BJ (cell line): ENCODE data around the gene MAN2A2. TPM values are rescaled to one million over a fixed set of nuclear protein-coding genes. Genes with fewer than 3 reads are reported as not detected.

Experiments used
- CTCF ChIA-PET: fragments of 350-600 bp; formaldehyde crosslinking; extraction: SDS; loops from one replicate; lab custom pipeline; 2021; ENCODE audit warnings: antibody characterized with exemption, inconsistent platforms; lab: Yijun Ruan, JAX
- POLR2A ChIA-PET: fragments of 300-600 bp; sonication (Branson Sonifier 250); formaldehyde crosslinking; extraction: SDS; loops from one replicate; lab custom pipeline; 2021; ENCODE audit warnings: antibody characterized with exemption; lab: Charles Lee
- DNase-seq: peaks from one replicate; pipeline ENCODE4 v3.0.0-alpha.2; 2011; ENCODE audit warnings: low read depth
- H3K27me3 ChIP-seq: 2 replicates; pipeline ENCODE4 v1.6.0; 2011; ENCODE audit warnings: low read length; ENCODE audit not compliant: control insufficient read depth, insufficient read depth
- H3K36me3 ChIP-seq: 2 replicates; pipeline ENCODE4 v1.5.1; 2011; ENCODE audit warnings: low read length; ENCODE audit not compliant: control insufficient read depth, insufficient read depth
- H3K4me3 ChIP-seq: 2 replicates; pipeline ENCODE4 v1.5.1; 2011; ENCODE audit warnings: low read depth, mild to moderate bottlenecking, control low read depth, low read length
- polyA plus RNA-seq: library from polyadenylated mRNA; depleted of rRNA; stranded (reverse); fragments of >200 nt; gene quantifications from 2 replicates; pipeline ENCODE4 v1.2.3, GENCODE V29; 2011; rRNA removed
- small RNA-seq: library from RNA; depleted of rRNA; stranded (forward); fragments of <200 nt; gene quantifications from one replicate; pipeline ENCODE3, GENCODE V24; 2012; ENCODE audit warnings: low replicate concordance, low read depth; ENCODE audit not compliant: insufficient read length
- TF ChIP-seq, protein P1 (sequence below): IDR thresholded peaks from 2 replicates; pipeline ENCODE4 v1.5.1; 2011; ENCODE audit warnings: low read depth, mild to moderate bottlenecking, control low read depth, inconsistent platforms, low read length, moderate library complexity; ENCODE audit not compliant: insufficient read depth

MAN2A2 gene
- polyA plus RNA-seq, 1 experiment, result 40.4 TPM

GRCh38 chr15:90970274-90970673 is 67.2 kb downstream of the MAN2A2 start:
- POLR2A ChIA-PET, result no interaction called here
- peaks cover 5% of the 10 kb centered on the region for H3K36me3 ChIP-seq
- TF ChIP-seq, protein P1, sequence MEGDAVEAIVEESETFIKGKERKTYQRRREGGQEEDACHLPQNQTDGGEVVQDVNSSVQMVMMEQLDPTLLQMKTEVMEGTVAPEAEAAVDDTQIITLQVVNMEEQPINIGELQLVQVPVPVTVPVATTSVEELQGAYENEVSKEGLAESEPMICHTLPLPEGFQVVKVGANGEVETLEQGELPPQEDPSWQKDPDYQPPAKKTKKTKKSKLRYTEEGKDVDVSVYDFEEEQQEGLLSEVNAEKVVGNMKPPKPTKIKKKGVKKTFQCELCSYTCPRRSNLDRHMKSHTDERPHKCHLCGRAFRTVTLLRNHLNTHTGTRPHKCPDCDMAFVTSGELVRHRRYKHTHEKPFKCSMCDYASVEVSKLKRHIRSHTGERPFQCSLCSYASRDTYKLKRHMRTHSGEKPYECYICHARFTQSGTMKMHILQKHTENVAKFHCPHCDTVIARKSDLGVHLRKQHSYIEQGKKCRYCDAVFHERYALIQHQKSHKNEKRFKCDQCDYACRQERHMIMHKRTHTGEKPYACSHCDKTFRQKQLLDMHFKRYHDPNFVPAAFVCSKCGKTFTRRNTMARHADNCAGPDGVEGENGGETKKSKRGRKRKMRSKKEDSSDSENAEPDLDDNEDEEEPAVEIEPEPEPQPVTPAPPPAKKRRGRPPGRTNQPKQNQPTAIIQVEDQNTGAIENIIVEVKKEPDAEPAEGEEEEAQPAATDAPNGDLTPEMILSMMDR, result no peak
- DNase-seq, result no peak
- CTCF ChIA-PET, result interaction anchor here (0.6 to 1.8 kb wide), 3 partner anchors 10 to 541 kb away, joined by 4 to 6 read pairs (median 4); no protein-coding TSS in a partner anchor
- no peaks in the 10 kb centered on the region for H3K27me3 ChIP-seq
- H3K4me3 ChIP-seq, result no peak overlapping the region

- CTCF ChIA-PET, result interaction anchor here (1.0 kb wide), 1 partner anchor 15 kb away, joined by 9 read pairs; no protein-coding TSS in a partner anchor
- H3K4me3 ChIP-seq, result no peak overlapping the region
- TF ChIP-seq, protein P1, result no peak
- POLR2A ChIA-PET, result no interaction called here
- DNase-seq, result no peak
- H3K27me3 ChIP-seq, result no peaks in the 10 kb centered on the region
- peaks cover 2% of the 10 kb centered on the region for H3K36me3 ChIP-seq
Observed at GRCh38 chr15:90972133-90972532, 69.0 kb downstream of the MAN2A2 start.

Small RNA genes lying within 50 kb of the gene (small RNA-seq; reads per million reads assigned to genes)
- not detected for gene RN7SL363P

Other genes starting within 250 kb of the MAN2A2 start
- 1.3 and 2.4 TPM in 2 replicates for gene BLM, start 186.0 kb upstream of the MAN2A2 start, polyA plus RNA-seq
- 19.6 and 30.9 TPM in 2 replicates for gene FURIN, start 34.7 kb upstream of the MAN2A2 start, polyA plus RNA-seq
- gene FES, start 18.8 kb upstream of the MAN2A2 start, polyA plus RNA-seq, result 6.9 and 11.1 TPM in 2 replicates
- 12.3 and 12.4 TPM in 2 replicates for gene HDDC3, start 29.2 kb downstream of the MAN2A2 start, polyA plus RNA-seq
- 69.8 and 93.8 TPM in 2 replicates for gene UNC45A, start 32.0 kb downstream of the MAN2A2 start, polyA plus RNA-seq
- 7.0 and 9.6 TPM in 2 replicates for gene RCCD1, start 51.6 kb downstream of the MAN2A2 start, polyA plus RNA-seq
- 173 and 199 TPM in 2 replicates for gene PRC1, start 91.2 kb downstream of the MAN2A2 start, polyA plus RNA-seq
- 12.7 and 15.5 TPM in 2 replicates for gene VPS33B, start 119.3 kb downstream of the MAN2A2 start, polyA plus RNA-seq
- 0.01 TPM in 1 of 2 replicates, not detected in the other for gene SV2B, start 197.0 kb downstream of the MAN2A2 start, polyA plus RNA-seq